Stimulated activated effector memory CD8-positive, alpha-beta T cell treated with anti-CD3 and anti-CD28 coated beads, Interleukin-12 subunit alpha, Interleukin-12 subunit beta, amount 100 ng/mL, for 72 hours (primary cell): ENCODE data around the gene ELMO1.
A peak's percentile ranks its signal among the peaks of the same experiment; 100 is the strongest.

Experiments used
- ATAC-seq: fragments of 150-1000 bp; cut with Tn5 transposase; 2 replicates; pipeline ENCODE4 v1.10.0; 2021
- DNase-seq, 2 donors: peaks; one replicate each; pipeline ENCODE4 v3.0.0; 2021 to 2022; ENCODE audit warnings: low spot score in 2 of 2
- H3K27ac Mint-ChIP-seq: one replicate; pipeline ENCODE4 v1.8.0; 2022; ENCODE audit warnings: mild to moderate bottlenecking, mixed read lengths
- H3K36me3 Mint-ChIP-seq: one replicate; pipeline ENCODE4 v1.8.0; 2022; ENCODE audit warnings: mild to moderate bottlenecking, mixed read lengths
- H3K4me1 Mint-ChIP-seq: one replicate; pipeline ENCODE4 v1.8.0; 2022; ENCODE audit warnings: mixed read lengths
- H3K4me3 Mint-ChIP-seq: one replicate; pipeline ENCODE4 v1.8.0; 2022; ENCODE audit warnings: mild to moderate bottlenecking, mixed read lengths
- H3K9me3 Mint-ChIP-seq: one replicate; pipeline ENCODE4 v1.8.0; 2022; ENCODE audit warnings: mixed read lengths

The ELMO1 gene

GRCh38 chr7:36854652-36855051, 594.0 kb downstream of the ELMO1 start:
- no peak overlapping the region for H3K27ac Mint-ChIP-seq
- no peak overlapping the region for H3K4me3 Mint-ChIP-seq
- ATAC-seq, result no peak
- peaks cover 28% of the 10 kb centered on the region for H3K4me1 Mint-ChIP-seq
- peaks cover 6% of the 10 kb centered on the region for H3K9me3 Mint-ChIP-seq
- DNase-seq, result no peak
- peaks cover 22% of the 10 kb centered on the region for H3K36me3 Mint-ChIP-seq

GRCh38 chr7:36852931-36853330, 595.7 kb downstream of the ELMO1 start:
- Mint-ChIP-seq H3K4me3 (no peak overlapping the region), H3K4me1 (peaks cover 28% of the 10 kb centered on the region), H3K27ac (peak overlapping the region; percentile 80), H3K9me3 (peaks cover 8% of the 10 kb centered on the region), H3K36me3 (peaks cover 11% of the 10 kb centered on the region)
- DNase-seq, result no peak
- ATAC-seq, result no peak

GRCh38 chr7:36852017-36852416, 596.6 kb downstream of the ELMO1 start:
- peak overlapping the region; percentile 52 for H3K4me3 Mint-ChIP-seq
- H3K9me3 Mint-ChIP-seq, result peaks cover 11% of the 10 kb centered on the region
- peaks cover 28% of the 10 kb centered on the region for H3K4me1 Mint-ChIP-seq
- ATAC-seq, result peak; percentile 90
- peak overlapping the region; percentile 80 for H3K27ac Mint-ChIP-seq
- peak in 1 of 2 donors; percentile 67 for DNase-seq
- H3K36me3 Mint-ChIP-seq, result peaks cover 11% of the 10 kb centered on the region

GRCh38 chr7:36851382-36851781, 597.3 kb downstream of the ELMO1 start:
- H3K4me1 Mint-ChIP-seq, result peaks cover 28% of the 10 kb centered on the region
- peaks cover 11% of the 10 kb centered on the region for H3K9me3 Mint-ChIP-seq
- peak overlapping the region; percentile 52 for H3K4me3 Mint-ChIP-seq
- H3K27ac Mint-ChIP-seq, result peak overlapping the region; percentile 80
- peak; percentile 75 for ATAC-seq
- DNase-seq, result no peak
- H3K36me3 Mint-ChIP-seq, result peaks cover 11% of the 10 kb centered on the region

- peaks cover 18% of the 10 kb centered on the region for H3K4me1 Mint-ChIP-seq
- ATAC-seq (no peak), DNase-seq (no peak)
- peaks cover 11% of the 10 kb centered on the region for H3K9me3 Mint-ChIP-seq
- no peaks in the 10 kb centered on the region for H3K36me3 Mint-ChIP-seq
- no peak overlapping the region for H3K27ac Mint-ChIP-seq
- no peak overlapping the region for H3K4me3 Mint-ChIP-seq
These were observed 600.7 kb downstream of the ELMO1 start for GRCh38 chr7:36847946-36848345.

GRCh38 chr7:36844374-36844773, 604.3 kb downstream of the ELMO1 start:
- DNase-seq (no peak), ATAC-seq (no peak)
- Mint-ChIP-seq H3K4me1 (no peaks in the 10 kb centered on the region), H3K4me3 (no peak overlapping the region), H3K36me3 (no peaks in the 10 kb centered on the region), H3K9me3 (peaks cover 5% of the 10 kb centered on the region), H3K27ac (no peak overlapping the region)

- H3K4me3 Mint-ChIP-seq, result no peak overlapping the region
- peaks cover 1% of the 10 kb centered on the region for H3K9me3 Mint-ChIP-seq
- DNase-seq (no peak), ATAC-seq (no peak)
- no peaks in the 10 kb centered on the region for H3K4me1 Mint-ChIP-seq
- no peaks in the 10 kb centered on the region for H3K36me3 Mint-ChIP-seq
- H3K27ac Mint-ChIP-seq, result no peak overlapping the region
These were observed 607.8 kb downstream of the ELMO1 start for GRCh38 chr7:36840904-36841303.

GRCh38 chr7:36838616-36839225, 609.9 kb downstream of the ELMO1 start:
- peaks cover 5% of the 10 kb centered on the region for H3K9me3 Mint-ChIP-seq
- H3K36me3 Mint-ChIP-seq, result no peaks in the 10 kb centered on the region
- H3K27ac Mint-ChIP-seq, result no peak overlapping the region
- no peaks in the 10 kb centered on the region for H3K4me1 Mint-ChIP-seq
- no peak for ATAC-seq
- no peak overlapping the region for H3K4me3 Mint-ChIP-seq
- DNase-seq, result no peak

- Mint-ChIP-seq H3K36me3 (no peaks in the 10 kb centered on the region), H3K9me3 (peaks cover 5% of the 10 kb centered on the region), H3K4me1 (no peaks in the 10 kb centered on the region), H3K27ac (peak overlapping the region; percentile 16), H3K4me3 (no peak overlapping the region)
- DNase-seq, result no peak
- no peak for ATAC-seq
These were observed 617.6 kb downstream of the ELMO1 start for GRCh38 chr7:36831049-36831448.

- Mint-ChIP-seq H3K9me3 (no peaks in the 10 kb centered on the region), H3K4me1 (no peaks in the 10 kb centered on the region), H3K36me3 (no peaks in the 10 kb centered on the region), H3K4me3 (no peak overlapping the region), H3K27ac (no peak overlapping the region)
- no peak for DNase-seq
- ATAC-seq, result no peak
These were observed 620.6 kb downstream of the ELMO1 start for GRCh38 chr7:36827726-36828703.

- Mint-ChIP-seq H3K36me3 (no peaks in the 10 kb centered on the region), H3K4me1 (no peaks in the 10 kb centered on the region)
- no peak for ATAC-seq
These were observed 623.2 kb downstream of the ELMO1 start for GRCh38 chr7:36825501-36825900.

GRCh38 chr7:36823353-36823752, 625.3 kb downstream of the ELMO1 start:
- no peak for ATAC-seq
- Mint-ChIP-seq H3K36me3 (no peaks in the 10 kb centered on the region), H3K4me1 (no peaks in the 10 kb centered on the region), H3K4me3 (no peak overlapping the region), H3K27ac (no peak overlapping the region), H3K9me3 (peaks cover 6% of the 10 kb centered on the region)
- DNase-seq, result no peak

More at GRCh38 chr7:36825501-36825900, 623.2 kb downstream of the ELMO1 start:
- H3K4me3 Mint-ChIP-seq, result no peak overlapping the region
- H3K27ac Mint-ChIP-seq, result no peak overlapping the region
- no peak for DNase-seq
- H3K9me3 Mint-ChIP-seq, result peaks cover 6% of the 10 kb centered on the region

- Mint-ChIP-seq H3K27ac (no peak overlapping the region), H3K9me3 (peaks cover 6% of the 10 kb centered on the region), H3K36me3 (no peaks in the 10 kb centered on the region), H3K4me1 (no peaks in the 10 kb centered on the region), H3K4me3 (no peak overlapping the region)
- ATAC-seq, result no peak
- DNase-seq, result no peak
These were observed 627.0 kb downstream of the ELMO1 start for GRCh38 chr7:36821617-36822016.

GRCh38 chr7:36820527-36821170, 628.0 kb downstream of the ELMO1 start:
- no peak for DNase-seq
- Mint-ChIP-seq H3K4me1 (no peaks in the 10 kb centered on the region), H3K36me3 (no peaks in the 10 kb centered on the region), H3K9me3 (peaks cover 6% of the 10 kb centered on the region), H3K27ac (no peak overlapping the region), H3K4me3 (no peak overlapping the region)
- no peak for ATAC-seq

- H3K27ac Mint-ChIP-seq, result no peak overlapping the region
- H3K9me3 Mint-ChIP-seq, result peaks cover 6% of the 10 kb centered on the region
- ATAC-seq, result no peak
- no peak for DNase-seq
- no peak overlapping the region for H3K4me3 Mint-ChIP-seq
- H3K36me3 Mint-ChIP-seq, result no peaks in the 10 kb centered on the region
- H3K4me1 Mint-ChIP-seq, result no peaks in the 10 kb centered on the region
These were observed 629.0 kb downstream of the ELMO1 start for GRCh38 chr7:36819639-36820038.
